ENCODE measurements around the gene CCDC197. TPM values are rescaled to one million over a fixed set of nuclear protein-coding genes. Genes with fewer than 3 reads are reported as not detected.

CCDC197 gene
- total RNA-seq, 1 experiment from 2014 or later: not detected

- H3K4me1 ChIP-seq (replicated peaks; ENCODE audit: insufficient read depth): no peaks in the 10 kb centered on the region
- no peaks in the 10 kb centered on the region for H3K9me2 ChIP-seq (ENCODE audit: insufficient read depth)
- no peak overlapping the region for H3K4me2 ChIP-seq
- no peak for DNase-seq
- intact Hi-C loops (cut with micrococcal nuclease; ENCODE audit: unreplicated experiment): no loop called here
- H4K20me1 ChIP-seq (ENCODE audit: insufficient read depth): no peaks in the 10 kb centered on the region
- no peaks in the 10 kb centered on the region for H3F3A ChIP-seq (ENCODE audit: insufficient read depth, low read depth)
- no peaks in the 10 kb centered on the region for H3K79me2 ChIP-seq (ENCODE audit: low read depth)
- no peaks in the 10 kb centered on the region for H3K9me3 ChIP-seq (ENCODE audit: insufficient read depth, low read depth)
- CTCF ChIA-PET: no interaction called here
- no peak overlapping the region for H3K27ac ChIP-seq
- POLR2A ChIA-PET (ENCODE audit: unreplicated experiment): no interaction called here
- H3K4me3 ChIP-seq: no peak overlapping the region
- no peak overlapping the region for H2AFZ ChIP-seq
- H3K36me3 ChIP-seq (ENCODE audit: low read depth): no peaks in the 10 kb centered on the region
- no TSS peak for BruUV-seq (replicated peaks)
- TF ChIP-seq EZH2 (IDR thresholded peaks at IDR 0.05; ENCODE audit: low read depth): no peak
- TF ChIP-seq, protein P1, sequence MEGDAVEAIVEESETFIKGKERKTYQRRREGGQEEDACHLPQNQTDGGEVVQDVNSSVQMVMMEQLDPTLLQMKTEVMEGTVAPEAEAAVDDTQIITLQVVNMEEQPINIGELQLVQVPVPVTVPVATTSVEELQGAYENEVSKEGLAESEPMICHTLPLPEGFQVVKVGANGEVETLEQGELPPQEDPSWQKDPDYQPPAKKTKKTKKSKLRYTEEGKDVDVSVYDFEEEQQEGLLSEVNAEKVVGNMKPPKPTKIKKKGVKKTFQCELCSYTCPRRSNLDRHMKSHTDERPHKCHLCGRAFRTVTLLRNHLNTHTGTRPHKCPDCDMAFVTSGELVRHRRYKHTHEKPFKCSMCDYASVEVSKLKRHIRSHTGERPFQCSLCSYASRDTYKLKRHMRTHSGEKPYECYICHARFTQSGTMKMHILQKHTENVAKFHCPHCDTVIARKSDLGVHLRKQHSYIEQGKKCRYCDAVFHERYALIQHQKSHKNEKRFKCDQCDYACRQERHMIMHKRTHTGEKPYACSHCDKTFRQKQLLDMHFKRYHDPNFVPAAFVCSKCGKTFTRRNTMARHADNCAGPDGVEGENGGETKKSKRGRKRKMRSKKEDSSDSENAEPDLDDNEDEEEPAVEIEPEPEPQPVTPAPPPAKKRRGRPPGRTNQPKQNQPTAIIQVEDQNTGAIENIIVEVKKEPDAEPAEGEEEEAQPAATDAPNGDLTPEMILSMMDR (conservative IDR thresholded peaks at IDR 0.05): no peak
- H3K27me3 ChIP-seq (ENCODE audit: insufficient read depth, low read depth): no peaks in the 10 kb centered on the region
Measured at GRCh38 chr14:94045563-94046345, 48.7 kb downstream of the CCDC197 start.

GRCh38 chr14:94046696-94047250 is 49.7 kb downstream of the CCDC197 start:
- CTCF ChIA-PET: no interaction called here
- Histone ChIP-seq H3K79me2 (ENCODE audit: low read depth) (no peaks in the 10 kb centered on the region), H3K4me1 (replicated peaks; ENCODE audit: insufficient read depth) (no peaks in the 10 kb centered on the region)

GRCh38 chr14:94047581-94047980 is 50.5 kb downstream of the CCDC197 start:
- ChIA-PET POLR2A (ENCODE audit: unreplicated experiment) (no interaction called here), CTCF (no interaction called here)
- Histone ChIP-seq H3K9me3 (ENCODE audit: insufficient read depth, low read depth) (no peaks in the 10 kb centered on the region), H3K36me3 (ENCODE audit: low read depth) (no peaks in the 10 kb centered on the region), H3K9me2 (ENCODE audit: insufficient read depth) (no peaks in the 10 kb centered on the region), H3K4me1 (replicated peaks; ENCODE audit: insufficient read depth) (no peaks in the 10 kb centered on the region), H3K27ac (no peak overlapping the region), H3F3A (ENCODE audit: insufficient read depth, low read depth) (no peaks in the 10 kb centered on the region), H3K4me3 (no peak overlapping the region), H2AFZ (no peak overlapping the region), H3K4me2 (no peak overlapping the region), H3K79me2 (ENCODE audit: low read depth) (no peaks in the 10 kb centered on the region), H4K20me1 (ENCODE audit: insufficient read depth) (no peaks in the 10 kb centered on the region), H3K27me3 (ENCODE audit: insufficient read depth, low read depth) (no peaks in the 10 kb centered on the region)
- BruUV-seq (replicated peaks): no TSS peak
- TF ChIP-seq, protein P1 (conservative IDR thresholded peaks at IDR 0.05): no peak
- no peak for TF ChIP-seq EZH2 (IDR thresholded peaks at IDR 0.05; ENCODE audit: low read depth)
- intact Hi-C loops (cut with micrococcal nuclease; ENCODE audit: unreplicated experiment): no loop called here
- no peak for DNase-seq

More at GRCh38 chr14:94046696-94047250, 49.7 kb downstream of the CCDC197 start:
- no peak for TF ChIP-seq EZH2 (IDR thresholded peaks at IDR 0.05; ENCODE audit: low read depth)
- TF ChIP-seq, protein P1 (conservative IDR thresholded peaks at IDR 0.05): no peak
- Histone ChIP-seq H3F3A (ENCODE audit: insufficient read depth, low read depth) (no peaks in the 10 kb centered on the region), H3K4me3 (no peak overlapping the region), H3K9me2 (ENCODE audit: insufficient read depth) (no peaks in the 10 kb centered on the region), H4K20me1 (ENCODE audit: insufficient read depth) (no peaks in the 10 kb centered on the region), H3K27me3 (ENCODE audit: insufficient read depth, low read depth) (no peaks in the 10 kb centered on the region), H3K9me3 (ENCODE audit: insufficient read depth, low read depth) (no peaks in the 10 kb centered on the region), H3K4me2 (no peak overlapping the region), H3K36me3 (ENCODE audit: low read depth) (no peaks in the 10 kb centered on the region), H2AFZ (no peak overlapping the region), H3K27ac (no peak overlapping the region)
- intact Hi-C loops (cut with micrococcal nuclease; ENCODE audit: unreplicated experiment): no loop called here
- BruUV-seq (replicated peaks): no TSS peak
- POLR2A ChIA-PET (ENCODE audit: unreplicated experiment): no interaction called here
- no peak for DNase-seq
